Colonic mucosa (tissue), 4 donors: Measurements from ENCODE around the gene SCARF2. TPM values are rescaled to one million over a fixed set of nuclear protein-coding genes. Genes with fewer than 3 reads are reported as not detected.

Experiments used
- DNase-seq: peaks from one replicate; pipeline ENCODE4 v3.0.0-alpha.2; 2020
- H3K27ac ChIP-seq: fragments of 200-600 bp; one replicate; pipeline ENCODE4 v1.8.0; 2021
- H3K27me3 ChIP-seq: fragments of 200-600 bp; one replicate; pipeline ENCODE4 v1.8.0; 2021
- H3K36me3 ChIP-seq: fragments of 200-600 bp; one replicate; pipeline ENCODE4 v1.8.0; 2021
- H3K4me1 ChIP-seq: fragments of 200-600 bp; one replicate; pipeline ENCODE4 v1.8.0; 2021; ENCODE audit warnings: mild to moderate bottlenecking
- H3K4me3 ChIP-seq: fragments of 200-600 bp; one replicate; pipeline ENCODE4 v1.8.0; 2021
- H3K9ac ChIP-seq, 2 donors: one replicate each; pipeline ENCODE4 v1.7.0; 2013; ENCODE audit warnings: control low read depth in 2 of 2, low read depth in 2 of 2, low read length in 2 of 2
- H3K9me3 ChIP-seq: fragments of 200-600 bp; one replicate; pipeline ENCODE4 v1.8.0; 2021
- intact Hi-C: fragments of 100-400 bp; cut with DNase I; formaldehyde crosslinking; loops from one replicate; pipeline ENCODE4 v1.14.1; 2022
- total RNA-seq, 2 donors: library from RNA; stranded (reverse); fragmentation: NEBNext Ultra II Directional in 1 of 2; extraction: Animal tissue kit (Norgen Biotek cat#: 25700) in 1 of 2; gene quantifications; one replicate each; pipeline ENCODE4 v1.2.1, GENCODE V29; 2021
- TF ChIP-seq, protein P1 (sequence below): fragments of 200-600 bp; IDR thresholded peaks from one replicate; pipeline ENCODE4 v1.8.0; 2022; ENCODE audit warnings: antibody characterized with exemption, mild to moderate bottlenecking
- donor health status: healthy.
- donor health status: DM: no; HTN: no; CAD: no.
- donor health status: DM: no; HTN: no; CAD: no.

The SCARF2 gene
- total RNA-seq, 2 donors from 2014 or later = 0.91 to 3.1 TPM

DNA sequence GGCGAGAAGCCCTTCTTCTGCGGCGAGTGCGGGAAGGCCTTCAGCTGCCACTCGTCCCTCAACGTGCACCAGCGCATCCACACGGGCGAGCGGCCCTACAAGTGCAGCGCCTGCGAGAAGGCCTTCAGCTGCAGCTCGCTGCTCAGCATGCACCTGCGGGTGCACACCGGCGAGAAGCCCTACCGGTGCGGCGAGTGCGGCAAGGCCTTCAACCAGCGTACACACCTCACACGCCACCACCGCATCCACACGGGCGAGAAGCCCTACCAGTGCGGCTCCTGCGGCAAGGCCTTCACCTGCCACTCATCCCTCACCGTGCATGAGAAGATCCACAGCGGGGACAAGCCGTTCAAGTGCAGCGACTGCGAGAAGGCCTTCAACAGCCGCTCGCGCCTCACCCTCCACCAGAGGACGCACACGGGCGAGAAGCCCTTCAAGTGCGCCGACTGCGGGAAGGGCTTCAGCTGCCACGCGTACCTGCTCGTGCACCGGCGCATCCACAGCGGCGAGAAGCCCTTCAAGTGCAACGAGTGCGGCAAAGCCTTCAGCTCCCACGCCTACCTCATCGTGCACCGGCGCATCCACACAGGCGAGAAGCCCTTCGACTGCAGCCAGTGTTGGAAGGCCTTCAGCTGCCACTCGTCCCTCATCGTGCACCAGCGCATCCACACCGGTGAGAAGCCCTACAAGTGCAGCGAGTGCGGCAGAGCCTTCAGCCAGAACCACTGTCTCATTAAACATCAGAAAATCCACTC lies 31.5 kb downstream of the SCARF2 start:
- no peaks in the 10 kb centered on the region for H3K9me3 ChIP-seq
- H3K36me3 ChIP-seq = no peaks in the 10 kb centered on the region
- no peak overlapping the region for H3K9ac ChIP-seq
- no peaks in the 10 kb centered on the region for H3K4me1 ChIP-seq
- H3K27ac ChIP-seq = no peak overlapping the region
- TF ChIP-seq, protein P1, sequence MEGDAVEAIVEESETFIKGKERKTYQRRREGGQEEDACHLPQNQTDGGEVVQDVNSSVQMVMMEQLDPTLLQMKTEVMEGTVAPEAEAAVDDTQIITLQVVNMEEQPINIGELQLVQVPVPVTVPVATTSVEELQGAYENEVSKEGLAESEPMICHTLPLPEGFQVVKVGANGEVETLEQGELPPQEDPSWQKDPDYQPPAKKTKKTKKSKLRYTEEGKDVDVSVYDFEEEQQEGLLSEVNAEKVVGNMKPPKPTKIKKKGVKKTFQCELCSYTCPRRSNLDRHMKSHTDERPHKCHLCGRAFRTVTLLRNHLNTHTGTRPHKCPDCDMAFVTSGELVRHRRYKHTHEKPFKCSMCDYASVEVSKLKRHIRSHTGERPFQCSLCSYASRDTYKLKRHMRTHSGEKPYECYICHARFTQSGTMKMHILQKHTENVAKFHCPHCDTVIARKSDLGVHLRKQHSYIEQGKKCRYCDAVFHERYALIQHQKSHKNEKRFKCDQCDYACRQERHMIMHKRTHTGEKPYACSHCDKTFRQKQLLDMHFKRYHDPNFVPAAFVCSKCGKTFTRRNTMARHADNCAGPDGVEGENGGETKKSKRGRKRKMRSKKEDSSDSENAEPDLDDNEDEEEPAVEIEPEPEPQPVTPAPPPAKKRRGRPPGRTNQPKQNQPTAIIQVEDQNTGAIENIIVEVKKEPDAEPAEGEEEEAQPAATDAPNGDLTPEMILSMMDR = no peak
- H3K4me3 ChIP-seq = no peak overlapping the region
- H3K27me3 ChIP-seq = no peaks in the 10 kb centered on the region
- DNase-seq = no peak
- intact Hi-C loops = no loop called here

DNA sequence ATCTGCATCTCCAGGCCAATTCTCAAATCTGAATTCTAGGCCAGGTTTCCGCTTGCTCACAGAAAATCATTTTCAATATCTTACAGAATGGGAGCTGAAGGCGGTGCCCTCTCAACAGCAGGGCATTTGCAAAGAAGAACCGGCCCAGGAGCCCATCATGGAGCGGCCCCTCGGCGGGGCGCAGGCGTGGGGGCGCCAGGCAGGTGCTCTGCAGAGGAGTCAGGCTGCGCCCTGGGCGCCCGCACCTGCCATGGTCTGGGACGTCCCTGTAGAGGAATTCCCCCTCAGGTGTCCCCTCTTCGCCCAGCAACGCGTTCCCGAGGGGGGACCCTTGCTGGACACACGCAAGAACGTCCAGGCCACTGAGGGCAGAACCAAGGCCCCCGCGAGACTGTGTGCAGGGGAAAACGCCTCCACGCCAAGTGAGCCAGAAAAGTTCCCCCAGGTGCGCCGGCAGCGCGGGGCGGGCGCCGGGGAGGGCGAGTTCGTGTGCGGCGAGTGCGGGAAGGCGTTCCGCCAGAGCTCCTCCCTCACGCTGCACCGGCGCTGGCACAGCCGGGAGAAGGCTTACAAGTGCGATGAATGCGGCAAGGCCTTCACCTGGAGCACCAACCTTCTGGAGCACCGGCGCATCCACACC lies 32.2 kb downstream of the SCARF2 start:
- TF ChIP-seq, protein P1 = no peak
- H3K27me3 ChIP-seq = no peaks in the 10 kb centered on the region
- H3K4me1 ChIP-seq = no peaks in the 10 kb centered on the region
- no peaks in the 10 kb centered on the region for H3K9me3 ChIP-seq
- H3K9ac ChIP-seq = no peak overlapping the region
- H3K36me3 ChIP-seq = no peaks in the 10 kb centered on the region
- intact Hi-C loops = no loop called here
- H3K27ac ChIP-seq = no peak overlapping the region
- no peak for DNase-seq
- H3K4me3 ChIP-seq = no peak overlapping the region

DNA sequence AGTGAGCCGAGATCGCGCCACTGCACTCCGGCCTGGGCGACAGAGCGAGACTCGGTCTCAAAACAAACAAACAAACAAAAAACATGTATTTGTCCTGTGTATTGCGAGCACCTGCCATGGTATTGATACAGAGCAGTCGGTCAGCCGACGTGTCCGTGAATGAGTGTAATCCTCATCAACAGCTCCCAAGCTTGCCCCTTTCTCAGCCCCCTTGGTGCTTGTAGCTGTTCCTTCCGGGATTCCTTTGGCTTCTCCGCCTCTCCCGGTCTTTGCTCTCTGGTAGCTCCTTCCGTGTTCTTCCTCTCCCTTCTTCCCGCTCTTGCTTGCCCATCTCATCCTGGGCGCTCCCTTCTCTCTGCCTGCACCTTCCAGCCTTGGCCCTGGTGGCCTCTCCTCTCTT lies 32.7 kb downstream of the SCARF2 start:
- Histone ChIP-seq H3K4me1 (no peaks in the 10 kb centered on the region), H3K9ac (no peak overlapping the region), H3K9me3 (no peaks in the 10 kb centered on the region), H3K27me3 (no peaks in the 10 kb centered on the region), H3K4me3 (no peak overlapping the region), H3K27ac (no peak overlapping the region), H3K36me3 (no peaks in the 10 kb centered on the region)
- TF ChIP-seq, protein P1 = no peak
- DNase-seq = no peak
- intact Hi-C loops = no loop called here

DNA sequence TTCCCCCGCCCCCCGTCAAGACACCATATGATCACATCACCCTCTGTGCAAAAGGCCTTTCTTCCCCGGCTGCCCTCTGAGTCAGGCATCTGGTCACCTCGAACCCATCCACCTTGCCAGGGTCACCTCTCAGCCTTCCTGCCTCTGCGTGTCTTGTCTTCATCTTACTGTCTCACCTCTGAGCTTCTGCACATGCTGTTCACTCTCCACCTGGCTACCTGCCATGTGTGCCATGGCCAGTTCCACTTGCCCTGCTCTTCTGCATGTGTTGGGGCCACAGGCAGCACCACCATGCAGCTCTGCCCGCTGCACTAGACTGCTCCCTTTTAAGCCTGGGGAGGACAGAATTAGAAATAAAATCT lies 33.9 kb downstream of the SCARF2 start:
- no peak for DNase-seq
- H3K36me3 ChIP-seq = no peaks in the 10 kb centered on the region

DNA sequence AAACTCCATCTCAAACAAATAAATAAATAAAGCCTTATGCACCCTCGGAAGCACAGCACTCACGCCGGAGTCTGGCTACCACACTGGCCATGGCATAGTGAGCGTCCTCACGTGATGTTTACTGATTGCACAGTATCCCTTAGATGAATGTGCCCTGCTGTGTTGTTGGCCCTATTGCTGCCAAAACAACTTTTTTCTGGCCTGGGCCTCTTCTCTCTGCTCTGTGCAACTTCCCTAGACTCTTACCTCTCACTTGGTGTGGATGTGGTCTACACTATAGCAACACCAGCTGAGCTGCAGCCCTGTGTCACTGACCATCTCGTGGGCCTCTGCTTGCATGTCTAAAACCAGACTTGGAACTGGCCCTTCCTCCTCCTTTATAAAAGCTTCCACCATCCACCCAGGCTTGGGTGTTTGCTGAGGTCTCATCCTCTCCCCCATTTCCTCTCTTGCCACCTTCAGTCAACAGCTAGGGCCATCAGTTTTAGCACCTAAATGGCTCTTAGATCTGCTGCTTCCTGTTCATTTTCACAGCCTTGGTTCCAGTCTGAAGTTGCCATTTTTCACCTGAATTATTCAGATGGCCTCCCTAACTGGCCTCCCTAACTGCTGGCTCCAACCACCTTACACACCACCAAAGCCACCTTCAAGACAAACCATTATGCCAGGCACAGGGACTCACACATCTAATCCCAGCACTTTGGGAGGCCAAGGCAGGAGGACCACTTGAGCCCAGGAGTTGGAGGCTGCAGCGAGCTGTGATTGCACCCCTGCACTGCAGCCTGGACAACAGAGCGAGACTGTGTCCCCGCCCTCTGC lies 34.5 kb downstream of the SCARF2 start:
- TF ChIP-seq, protein P1 = no peak
- H3K4me3 ChIP-seq = no peak overlapping the region
- H3K9ac ChIP-seq = no peak overlapping the region
- H3K9me3 ChIP-seq = no peaks in the 10 kb centered on the region
- H3K4me1 ChIP-seq = no peaks in the 10 kb centered on the region
- intact Hi-C loops = no loop called here
- no peak overlapping the region for H3K27ac ChIP-seq
- DNase-seq = no peak
- H3K36me3 ChIP-seq = no peaks in the 10 kb centered on the region
- no peaks in the 10 kb centered on the region for H3K27me3 ChIP-seq

More for the DNA sequence above, 33.9 kb downstream of the SCARF2 start:
- H3K4me1 ChIP-seq = no peaks in the 10 kb centered on the region
- no peaks in the 10 kb centered on the region for H3K9me3 ChIP-seq
- no peak overlapping the region for H3K27ac ChIP-seq
- no peak overlapping the region for H3K9ac ChIP-seq
- TF ChIP-seq, protein P1 = no peak
- no peaks in the 10 kb centered on the region for H3K27me3 ChIP-seq
- H3K4me3 ChIP-seq = no peak overlapping the region
- intact Hi-C loops = no loop called here
